PC-9 (cell line): ENCODE results near the gene SCO1.

Source experiments
- CTCF ChIP-seq: fragments of 200-600 bp; sonication (generic); conservative IDR thresholded peaks from 2 replicates; pipeline ENCODE4 v1.6.1; 2017; ENCODE audit warnings: mixed run types, antibody characterized with exemption, mild to moderate bottlenecking, moderate library complexity
- EZH2 ChIP-seq: fragments of 200-600 bp; sonication (generic); IDR thresholded peaks from 2 replicates; pipeline ENCODE4 v1.8.0; 2017; ENCODE audit warnings: antibody characterized with exemption, low read depth

GRCh38 chr17:10663231-10663630 lies 34.1 kb downstream of the SCO1 start:
- TF ChIP-seq EZH2 (no peak), CTCF (no peak)
